CD4-positive, alpha-beta T cell (primary cell): ENCODE results near the gene CLEC11A. TPM values are rescaled to one million over a fixed set of nuclear protein-coding genes. Genes with fewer than 3 reads are reported as not detected.

Experiments used
- ATAC-seq: fragments of 200-7000 bp; cut with Tn5 transposase; one replicate; pipeline ENCODE4 v1.10.0; 2022; ENCODE audit warnings: mild to moderate bottlenecking; ENCODE audit not compliant: poor library complexity
- CTCF ChIA-PET: fragments of 350-600 bp; sonication (Branson Sonifier 250); formaldehyde crosslinking; loops from one replicate; lab custom pipeline; 2021; ENCODE audit warnings: antibody characterized with exemption, inconsistent platforms; lab: Charles Lee
- POLR2A ChIA-PET: fragments of 350-600 bp; sonication (Branson Sonifier 250); formaldehyde crosslinking; loops from one replicate; lab custom pipeline; 2021; ENCODE audit warnings: antibody characterized with exemption, inconsistent platforms; lab: Charles Lee
- DNase-seq, 14 experiments: peaks; one replicate each; pipeline ENCODE4 v3.0.0-alpha.2; 2013 to 2020; ENCODE audit warnings: mixed read lengths in 2 of 14
- H3K27ac ChIP-seq, 2 donors: one replicate each; pipeline versions ENCODE4 v1.5.1 to v1.7.0; 2013; ENCODE audit warnings: low read length in 2 of 2, low read depth in 1 of 2, mild to moderate bottlenecking in 1 of 2
- H3K27me3 ChIP-seq, 2 experiments: 1 replicate in 1 of 2; 2 replicates in 1 of 2; pipeline versions ENCODE4 v1.6.1 to v1.7.0; 2013; ENCODE audit warnings: low read length in 2 of 2, control low read depth in 1 of 2, mild to moderate bottlenecking in 1 of 2, moderate library complexity in 1 of 2; ENCODE audit not compliant: insufficient read depth in 2 of 2, control insufficient read depth in 1 of 2
- H3K36me3 ChIP-seq: one replicate; pipeline ENCODE4 v1.6.1; 2013; ENCODE audit warnings: low read length, control low read depth; ENCODE audit not compliant: insufficient read depth
- H3K4me1 ChIP-seq: one replicate; pipeline ENCODE4 v1.6.1; 2013; ENCODE audit warnings: low read length, control low read depth; ENCODE audit not compliant: insufficient read depth
- H3K4me3 ChIP-seq: one replicate; pipeline ENCODE4 v1.5.1; 2013; ENCODE audit warnings: mild to moderate bottlenecking, low read length, moderate library complexity
- H3K9me3 ChIP-seq, 2 experiments: 1 replicate in 1 of 2; 2 replicates in 1 of 2; pipeline versions ENCODE4 v1.6.1 to v1.7.0; 2013; ENCODE audit warnings: low read length in 2 of 2, mild to moderate bottlenecking in 2 of 2, control low read depth in 1 of 2, moderate library complexity in 1 of 2; ENCODE audit not compliant: control insufficient read depth in 1 of 2, insufficient read depth in 1 of 2
- H3K27ac Mint-ChIP-seq: one replicate; pipeline ENCODE4 v1.8.0; 2020; ENCODE audit warnings: mixed read lengths
- H3K27me3 Mint-ChIP-seq: one replicate; pipeline ENCODE4 v1.8.0; 2021; ENCODE audit warnings: mixed read lengths
- H3K36me3 Mint-ChIP-seq: one replicate; pipeline ENCODE4 v1.8.0; 2021; ENCODE audit warnings: low read depth, mixed read lengths
- H3K4me1 Mint-ChIP-seq: one replicate; pipeline ENCODE4 v1.8.0; 2021; ENCODE audit warnings: low read depth, mixed read lengths
- H3K4me3 Mint-ChIP-seq: one replicate; pipeline ENCODE4 v1.8.0; 2020; ENCODE audit warnings: mild to moderate bottlenecking, mixed read lengths
- H3K9me3 Mint-ChIP-seq: one replicate; pipeline ENCODE4 v1.8.0; 2020; ENCODE audit warnings: mixed read lengths
- CTCF ChIP-seq: fragments of 200-600 bp; IDR thresholded peaks from one replicate; pipeline ENCODE4 v1.8.0; 2022; ENCODE audit warnings: antibody characterized with exemption, mild to moderate bottlenecking
- intact Hi-C, 2 experiments: fragments of 100-400 bp; cut with DNase I in 1 of 2; cut with micrococcal nuclease in 1 of 2; formaldehyde crosslinking; loops; one replicate each; pipeline versions ENCODE4 v1.15.1 to v1.9.0; 2023 to 2025; cut with DNase I, micrococcal nuclease
- total RNA-seq, 174 experiments: library from RNA in 2 of 174; stranded (reverse) in 2 of 174; gene quantifications; one replicate each; pipeline ENCODE4 v1.2.3 and lab custom pipeline; 2021 to 2026

Gene CLEC11A
- total RNA-seq, 2 experiments from 2014 or later: 3.1 to 3.3 TPM

- Mint-ChIP-seq H3K27me3 (peaks cover 52% of the 10 kb centered on the region), H3K4me1 (peaks cover 36% of the 10 kb centered on the region)
- CTCF ChIA-PET: interaction anchor here (0.5 to 1.1 kb wide), 2 partner anchors 56 to 76 kb away, joined by 3 read pairs; no protein-coding TSS in a partner anchor
Measured at GRCh38 chr19:50724522-50725217, 1.5 kb downstream of the CLEC11A start.

GRCh38 chr19:50725218-50725910, 2.2 kb downstream of the CLEC11A start:
- peak overlapping the region in 1 of 2 donors; percentile 41 for H3K27ac ChIP-seq
- Mint-ChIP-seq H3K4me1 (peaks cover 31% of the 10 kb centered on the region), H3K9me3 (no peaks in the 10 kb centered on the region), H3K36me3 (no peaks in the 10 kb centered on the region), H3K27ac (peak overlapping the region; percentile 70), H3K4me3 (peak overlapping the region; percentile 87), H3K27me3 (peaks cover 47% of the 10 kb centered on the region)
- H3K27me3 ChIP-seq: peaks cover 55 to 62% of the 10 kb centered on the region in 2 experiments
- H3K4me1 ChIP-seq: peaks cover 34% of the 10 kb centered on the region
- intact Hi-C loops: loop anchor here (2.0 to 10.0 kb wide), 3 partner anchors 57 to 391 kb away; no protein-coding TSS in a partner anchor
- peaks cover 0 to 66% of the 10 kb centered on the region in 2 experiments for H3K9me3 ChIP-seq
- peak overlapping the region; percentile 54 for H3K4me3 ChIP-seq
- ChIA-PET POLR2A (interaction anchor here (1.0 to 1.5 kb wide), 6 partner anchors 25 to 368 kb away, joined by 3 to 20 read pairs (median 7); partner anchors contain the start of genes JOSD2, NR1H2 and POLD1), CTCF (no interaction called here)
- TF ChIP-seq CTCF: no peak
- no peaks in the 10 kb centered on the region for H3K36me3 ChIP-seq
- peak; percentile 45 for ATAC-seq
- DNase-seq: no peak

More at GRCh38 chr19:50724522-50725217, 1.5 kb downstream of the CLEC11A start:
- POLR2A ChIA-PET: interaction anchor here (0.6 to 1.5 kb wide), 8 partner anchors 11 to 367 kb away, joined by 3 to 20 read pairs (median 4); partner anchors contain the start of genes JOSD2, NR1H2 and POLD1
- H3K27me3 ChIP-seq: peaks cover 59 to 66% of the 10 kb centered on the region in 2 experiments
- H3K36me3 ChIP-seq: no peaks in the 10 kb centered on the region
- Mint-ChIP-seq H3K4me3 (peak overlapping the region; percentile 87), H3K27ac (peak overlapping the region; percentile 70), H3K36me3 (no peaks in the 10 kb centered on the region), H3K9me3 (no peaks in the 10 kb centered on the region)
- peaks cover 0 to 66% of the 10 kb centered on the region in 2 experiments for H3K9me3 ChIP-seq
- H3K27ac ChIP-seq: peak overlapping the region in 1 of 2 donors; percentile 41
- intact Hi-C loops: loop anchor here (2.0 to 10.0 kb wide), 4 partner anchors 58 to 390 kb away; no protein-coding TSS in a partner anchor
- H3K4me3 ChIP-seq: peak overlapping the region; percentile 54
- H3K4me1 ChIP-seq: peaks cover 34% of the 10 kb centered on the region
- DNase-seq (peak; percentile 75 to 97 (median 88)), ATAC-seq (peak; percentile 84)
- peak; percentile 50 for TF ChIP-seq CTCF

GRCh38 chr19:50725911-50726230, 2.7 kb downstream of the CLEC11A start:
- Histone ChIP-seq H3K27me3 (peaks cover 50 to 57% of the 10 kb centered on the region in 2 experiments), H3K4me3 (peak overlapping the region; percentile 54), H3K4me1 (peaks cover 34% of the 10 kb centered on the region), H3K9me3 (peaks cover 0 to 65% of the 10 kb centered on the region in 2 experiments), H3K27ac (no peak overlapping the region), H3K36me3 (no peaks in the 10 kb centered on the region)
- ATAC-seq (no peak), DNase-seq (no peak)
- intact Hi-C loops: loop anchor here (2.0 to 10.0 kb wide), 3 partner anchors 56 to 391 kb away; no protein-coding TSS in a partner anchor
- no peaks in the 10 kb centered on the region for H3K9me3 Mint-ChIP-seq
- H3K36me3 Mint-ChIP-seq: no peaks in the 10 kb centered on the region
- peaks cover 42% of the 10 kb centered on the region for H3K27me3 Mint-ChIP-seq
- ChIA-PET POLR2A (no interaction called here), CTCF (no interaction called here)
- H3K4me3 Mint-ChIP-seq: peak overlapping the region; percentile 87
- no peak for TF ChIP-seq CTCF
- H3K4me1 Mint-ChIP-seq: peaks cover 26% of the 10 kb centered on the region
- H3K27ac Mint-ChIP-seq: no peak overlapping the region
